Measurements from ENCODE around the gene TEX11.
"Not testable (repeated sequence)": the region's sequence is repeated elsewhere in the genome, so short reads cannot be mapped to it uniquely, and the experiment has no call there.

The TEX11 gene

GRCh38 chrX:70592091-70592490 is 316.4 kb downstream of the TEX11 start:
- no peak for DNase-seq (ENCODE audit: low spot score)

- not testable (repeated sequence) for DNase-seq (ENCODE audit: low spot score)
Measured at GRCh38 chrX:70587158-70587557, 321.4 kb downstream of the TEX11 start.

GRCh38 chrX:70577442-70577841 is 331.1 kb downstream of the TEX11 start:
- DNase-seq (ENCODE audit: low spot score): no peak

GRCh38 chrX:70569922-70570576 is 338.5 kb downstream of the TEX11 start:
- not testable (repeated sequence) for DNase-seq (ENCODE audit: low spot score)

- no peak for DNase-seq (ENCODE audit: low spot score)
Measured at GRCh38 chrX:70554948-70555347, 353.6 kb downstream of the TEX11 start.

- no peak for DNase-seq (ENCODE audit: low spot score)
Measured at GRCh38 chrX:70554523-70554922, 354.0 kb downstream of the TEX11 start.

- DNase-seq (ENCODE audit: low spot score): no peak
Measured at GRCh38 chrX:70554081-70554480, 354.4 kb downstream of the TEX11 start.

GRCh38 chrX:70553516-70553915 is 355.0 kb downstream of the TEX11 start:
- DNase-seq (ENCODE audit: low spot score): no peak

GRCh38 chrX:70552130-70552704 is 356.3 kb downstream of the TEX11 start:
- no peak for DNase-seq (ENCODE audit: low spot score)

GRCh38 chrX:70549429-70549828 is 359.1 kb downstream of the TEX11 start:
- no peak for DNase-seq (ENCODE audit: low spot score)

GRCh38 chrX:70535198-70535597 is 373.3 kb downstream of the TEX11 start:
- DNase-seq (ENCODE audit: low spot score): no peak

GRCh38 chrX:70527610-70528345 is 380.7 kb downstream of the TEX11 start:
- no peak for DNase-seq (ENCODE audit: low spot score)

- DNase-seq (ENCODE audit: low spot score): no peak
Measured at GRCh38 chrX:70527053-70527452, 381.5 kb downstream of the TEX11 start.

- no peak for DNase-seq (ENCODE audit: low spot score)
Measured at GRCh38 chrX:70525733-70526132, 382.8 kb downstream of the TEX11 start.

GRCh38 chrX:70515692-70516091 is 392.8 kb downstream of the TEX11 start:
- not testable (repeated sequence) for DNase-seq (ENCODE audit: low spot score)

- DNase-seq (ENCODE audit: low spot score): not testable (repeated sequence)
Measured at GRCh38 chrX:70515270-70515669, 393.2 kb downstream of the TEX11 start.

- no peak for DNase-seq (ENCODE audit: low spot score)
Measured at GRCh38 chrX:70509078-70509477, 399.4 kb downstream of the TEX11 start.

GRCh38 chrX:70508296-70508911 is 400.1 kb downstream of the TEX11 start:
- DNase-seq (ENCODE audit: low spot score): no peak

GRCh38 chrX:70505451-70505841 is 403.1 kb downstream of the TEX11 start:
- DNase-seq (ENCODE audit: low spot score): no peak

- DNase-seq (ENCODE audit: low spot score): no peak
Measured at GRCh38 chrX:70504772-70505450, 403.6 kb downstream of the TEX11 start.

GRCh38 chrX:70500826-70501225 is 407.7 kb downstream of the TEX11 start:
- DNase-seq (ENCODE audit: low spot score): no peak

- no peak for DNase-seq (ENCODE audit: low spot score)
Measured at GRCh38 chrX:70498129-70498528, 410.4 kb downstream of the TEX11 start.
